ENCODE measurements around the gene TBC1D22B. TPM values are rescaled to one million over a fixed set of nuclear protein-coding genes. Genes with fewer than 3 reads are reported as not detected.

TBC1D22B gene
- total and polyA plus RNA-seq, 12 donors: 7.4 to 21.9 (median 15.7) TPM

DNA sequence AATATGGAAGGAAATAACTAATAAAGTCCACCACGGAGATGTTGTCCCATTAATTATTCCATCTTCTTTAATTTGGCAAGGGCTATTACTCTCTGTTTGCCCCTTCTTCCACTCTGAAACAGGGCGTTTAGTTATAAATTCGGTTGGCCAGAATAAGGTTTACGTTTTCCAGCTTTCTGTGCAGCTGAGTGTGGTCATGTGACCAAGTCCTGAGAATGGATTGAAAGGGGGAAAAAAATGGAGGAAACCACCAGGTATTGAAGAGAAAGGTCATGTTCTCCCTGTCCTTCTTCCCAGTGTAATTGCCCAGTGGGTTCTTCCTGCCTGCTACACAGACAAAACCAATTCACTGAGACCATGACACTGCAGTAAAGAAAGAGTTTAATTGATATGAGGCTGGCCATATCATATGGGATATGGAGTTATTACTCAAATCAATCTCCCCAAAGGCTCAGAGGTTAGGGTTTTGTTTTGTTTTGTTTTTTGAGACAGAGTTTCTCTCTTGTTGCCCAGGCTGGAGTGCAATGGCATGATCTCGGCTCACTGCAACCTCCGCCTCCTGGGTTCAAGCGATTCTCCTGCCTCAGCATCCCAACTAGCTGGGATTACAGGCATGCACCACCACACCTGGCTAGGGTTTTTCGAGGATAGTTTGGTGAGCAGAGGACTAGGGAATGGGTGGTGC lies 14.3 kb upstream of the TBC1D22B start:
- peak overlapping the region; percentile 68 to 92 (median 87) for H3K27ac ChIP-seq
- H3K4me1 ChIP-seq (replicated peaks in 1 of 2): peaks cover 24 to 35% of the 10 kb centered on the region in 2 donors
- no peaks in the 10 kb centered on the region for H3K27me3 ChIP-seq
- intact Hi-C loops (cut with DNase I): no loop called here
- no peak for TF ChIP-seq CTCF (IDR thresholded peaks at IDR 0.05)
- no peaks in the 10 kb centered on the region for H3K36me3 ChIP-seq (replicated peaks in 1 of 2)
- no peak for DNase-seq
- WGBS, 4 donors: 86 to 93% (median 90%) methylated on average over 8 of the region's 8 CpGs
- H3K9me3 ChIP-seq (replicated peaks in 1 of 3): no peaks in the 10 kb centered on the region
- H3K4me3 ChIP-seq: no peak overlapping the region

DNA sequence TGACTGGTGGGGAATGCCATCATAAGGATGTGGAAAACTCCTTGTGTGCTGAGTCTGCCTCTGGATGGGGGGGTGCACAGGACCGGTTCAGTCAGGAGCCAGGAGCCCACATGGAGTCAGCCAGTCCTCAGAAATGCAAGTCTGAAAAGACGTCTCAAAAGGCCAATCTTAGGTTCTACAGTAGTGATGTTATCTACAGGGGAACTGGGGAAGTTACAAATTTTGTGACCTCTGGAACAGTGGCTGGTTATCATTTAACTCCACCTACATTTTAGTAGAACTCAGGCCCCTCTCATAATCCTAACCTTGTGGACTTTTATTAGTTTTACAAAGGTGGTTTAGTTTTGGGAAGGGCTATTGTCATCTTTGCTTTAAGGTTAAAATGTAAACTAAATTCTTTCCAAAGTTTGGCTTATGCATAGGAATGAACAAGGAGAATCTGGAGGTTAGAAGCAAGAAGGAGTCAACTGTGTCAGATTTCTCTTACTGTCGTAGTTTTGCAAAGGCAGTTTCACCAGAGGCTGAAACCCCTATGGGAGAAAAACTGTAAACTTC lies 13.7 kb upstream of the TBC1D22B start:
- Histone ChIP-seq H3K27ac (peak overlapping the region; percentile 68 to 92 (median 87)), H3K27me3 (no peaks in the 10 kb centered on the region), H3K4me1 (replicated peaks in 1 of 2) (peaks cover 24 to 35% of the 10 kb centered on the region in 2 donors), H3K9me3 (replicated peaks in 1 of 3) (no peaks in the 10 kb centered on the region), H3K4me3 (no peak overlapping the region), H3K36me3 (replicated peaks in 1 of 2) (no peaks in the 10 kb centered on the region)
- intact Hi-C loops (cut with DNase I): no loop called here
- no peak for TF ChIP-seq POLR2A (IDR thresholded peaks at IDR 0.05)
- no peak for TF ChIP-seq CTCF (IDR thresholded peaks at IDR 0.05)
- WGBS, 4 donors: 65 to 72% (median 67%) methylated on average over 3 of the region's 3 CpGs
- no peak for DNase-seq

DNA sequence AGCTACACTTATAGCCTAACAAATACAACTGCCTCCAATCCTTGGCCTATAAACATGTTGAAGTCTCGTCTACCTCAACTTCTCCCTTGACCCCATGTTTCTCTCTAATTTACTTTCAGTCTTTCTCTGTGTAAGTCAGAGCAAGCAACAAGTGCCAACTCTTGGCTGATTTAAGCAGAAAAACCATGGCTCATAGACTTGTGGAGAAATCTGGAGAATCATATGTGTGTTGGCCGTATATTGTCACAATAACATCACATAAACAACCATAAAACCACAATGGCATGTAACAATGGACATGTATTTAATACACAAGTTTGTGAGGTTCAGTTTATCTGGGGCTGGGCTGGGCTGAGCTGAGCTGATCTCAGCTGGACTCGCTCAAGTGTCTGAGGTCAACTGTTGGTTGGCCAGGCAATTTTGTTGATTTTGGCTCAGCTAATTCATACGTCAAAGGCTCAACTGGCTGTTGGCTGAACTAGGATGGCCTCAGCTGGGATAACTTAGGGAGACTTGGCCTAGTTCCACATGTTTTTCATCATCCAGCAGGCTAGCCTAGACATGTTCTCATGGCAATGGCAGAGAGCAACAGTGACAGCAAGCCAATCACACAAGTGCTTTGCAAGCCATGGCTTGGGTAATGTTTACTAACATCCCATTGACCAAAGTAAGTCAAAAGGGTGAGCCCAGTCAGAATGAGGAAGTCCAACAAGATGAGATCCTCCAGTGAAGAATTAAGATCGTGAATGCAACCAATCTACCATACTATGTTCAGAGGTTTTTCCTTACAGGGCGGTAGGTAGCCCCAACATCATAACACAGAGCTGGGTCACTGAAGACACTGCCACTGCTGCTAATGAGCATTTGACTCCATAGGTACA lies 12.9 kb upstream of the TBC1D22B start:
- peaks cover 24 to 33% of the 10 kb centered on the region in 2 donors for H3K4me1 ChIP-seq (replicated peaks in 1 of 2)
- TF ChIP-seq CTCF (IDR thresholded peaks at IDR 0.05) (no peak), POLR2A (IDR thresholded peaks at IDR 0.05) (peak in 1 of 2 donors; percentile 77)

GRCh38 chr6:37251211-37251780 lies 6.3 kb upstream of the TBC1D22B start:
- Histone ChIP-seq H3K4me1 (replicated peaks in 1 of 2) (no peaks in the 10 kb centered on the region), H3K36me3 (replicated peaks in 1 of 2) (no peaks in the 10 kb centered on the region), H3K27me3 (no peaks in the 10 kb centered on the region), H3K9me3 (replicated peaks in 1 of 3) (no peaks in the 10 kb centered on the region), H3K4me3 (no peak overlapping the region), H3K27ac (no peak overlapping the region)
- intact Hi-C loops (cut with DNase I): no loop called here
- 75 to 82% (median 79%) methylated on average over 4 of the region's 4 CpGs for WGBS, 4 donors
- DNase-seq: no peak
- no peak for TF ChIP-seq POLR2A (IDR thresholded peaks at IDR 0.05)
- no peak for TF ChIP-seq CTCF (IDR thresholded peaks at IDR 0.05)

More for the DNA sequence above, 12.9 kb upstream of the TBC1D22B start:
- intact Hi-C loops (cut with DNase I): no loop called here
- Histone ChIP-seq H3K27ac (peak overlapping the region; percentile 69 to 92 (median 87)), H3K9me3 (replicated peaks in 1 of 3) (no peaks in the 10 kb centered on the region), H3K27me3 (no peaks in the 10 kb centered on the region), H3K4me3 (no peak overlapping the region), H3K36me3 (replicated peaks in 1 of 2) (no peaks in the 10 kb centered on the region)
- DNase-seq: peak; percentile 81 to 96 (median 90)
- WGBS, 4 donors: 36 to 47% (median 46%) methylated on average over 6 of the region's 6 CpGs
